Bronchial epithelial cell (primary cell): ENCODE measurements around the gene RBBP8NL. TPM values are rescaled to one million over a fixed set of nuclear protein-coding genes. Genes with fewer than 3 reads are reported as not detected.

Experiments used
- DNase-seq: peaks from one replicate; pipeline ENCODE4 v3.0.0-alpha.2; 2010; ENCODE audit warnings: low read depth
- FAIRE-seq: peaks from 2 replicates; lab custom pipeline; 2011; peaks lifted over from hg19 to GRCh38; lab: Jason Lieb, UNC
- H3K27me3 ChIP-seq: 2 replicates; pipeline ENCODE4 v1.5.1; 2011; ENCODE audit warnings: low read length; ENCODE audit not compliant: control insufficient read depth, insufficient read depth
- H3K36me3 ChIP-seq: 2 replicates; pipeline ENCODE4 v1.5.1; 2011; ENCODE audit warnings: low read length; ENCODE audit not compliant: control insufficient read depth, insufficient read depth
- H3K4me3 ChIP-seq: 2 replicates; pipeline ENCODE4 v1.5.1; 2011; ENCODE audit warnings: mild to moderate bottlenecking, low read depth, low read length, control low read depth
- CTCF ChIP-seq: IDR thresholded peaks from 2 replicates; pipeline ENCODE4 v1.5.1; 2011; ENCODE audit warnings: mild to moderate bottlenecking, moderate library complexity, low read length, control low read depth, inconsistent platforms; ENCODE audit not compliant: insufficient read depth, severe bottlenecking
- total RNA-seq: library from RNA; depleted of rRNA; stranded (reverse); fragments of >200 nt; gene quantifications from 2 replicates; pipeline ENCODE4 v1.2.1, GENCODE V29; 2014

RBBP8NL gene
- total RNA-seq: under 0.01 and 1.0 TPM in 2 replicates

GRCh38 chr20:62427172-62428001, at the start of gene RBBP8NL:
Gene RBBP8NL, minus strand, starts transcription at chr20:62427539. Its CDS starts 7,892 bp downstream, at chr20:62419647.
- H3K27me3 ChIP-seq: peaks cover 5% of the 10 kb centered on the region
- no peak for FAIRE-seq
- no peaks in the 10 kb centered on the region for H3K36me3 ChIP-seq
- H3K4me3 ChIP-seq: peak within 1 kb of the TSS; percentile 37
- peak; percentile 93 for DNase-seq
- peak; percentile 75 for TF ChIP-seq CTCF

- FAIRE-seq (no peak), DNase-seq (no peak)
- Histone ChIP-seq H3K27me3 (peaks cover 44% of the 10 kb centered on the region), H3K36me3 (no peaks in the 10 kb centered on the region), H3K4me3 (no peak overlapping the region)
- TF ChIP-seq CTCF: no peak
These were observed 48.9 kb upstream of the RBBP8NL start for GRCh38 chr20:62476056-62476838.

- FAIRE-seq (no peak), DNase-seq (no peak)
- Histone ChIP-seq H3K4me3 (no peak within 1 kb of the TSS), H3K27me3 (peaks cover 43% of the 10 kb centered on the region), H3K36me3 (no peaks in the 10 kb centered on the region)
- no peak for TF ChIP-seq CTCF
These were observed 48.4 kb upstream of the RBBP8NL start, which contains the start of gene GATA5 for GRCh38 chr20:62475772-62476055. Gene GATA5, minus strand, starts transcription at chr20:62475995. Its CDS starts 474 bp downstream, at chr20:62475521.

- H3K27me3 ChIP-seq: peaks cover 40% of the 10 kb centered on the region
- FAIRE-seq: no peak
These were observed 47.9 kb upstream of the RBBP8NL start for GRCh38 chr20:62475027-62475771.

More at GRCh38 chr20:62475027-62475771, 47.9 kb upstream of the RBBP8NL start:
- no peaks in the 10 kb centered on the region for H3K36me3 ChIP-seq
- no peak for TF ChIP-seq CTCF
- DNase-seq: no peak
- no peak overlapping the region for H3K4me3 ChIP-seq
